ENCODE results near the gene PRH2. TPM values are rescaled to one million over a fixed set of nuclear protein-coding genes. Genes with fewer than 3 reads are reported as not detected.

PRH2 gene
- total RNA-seq: not detected

DNA sequence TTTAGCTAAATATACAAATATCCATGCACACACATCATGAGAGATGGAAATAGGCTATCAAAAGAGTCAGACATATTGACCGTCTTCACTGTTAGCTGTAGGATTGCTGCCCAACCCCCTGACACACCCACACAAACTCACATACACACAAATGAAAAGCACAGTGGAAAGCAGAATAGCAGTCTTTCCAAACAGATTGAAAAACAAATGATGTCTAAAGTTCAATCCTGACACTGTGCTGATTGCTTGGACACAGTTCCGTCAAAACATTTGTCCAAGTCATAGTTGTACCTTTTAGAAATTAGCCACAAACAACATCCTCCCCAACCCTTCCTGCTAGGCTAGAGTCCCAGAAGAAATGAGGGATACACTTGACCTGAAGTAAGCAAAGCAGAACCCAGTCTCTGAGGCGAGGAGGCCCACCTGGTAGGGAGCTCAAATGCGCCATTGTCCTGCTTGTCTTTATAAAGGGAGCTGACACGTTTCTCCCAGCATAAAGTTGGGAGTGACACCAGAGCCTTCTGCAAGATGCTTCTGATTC lies at the start of gene PRH2:
PRH2 (plus strand) TSS at position 491 of the 541 bp plus-strand sequence; CDS start at position 529, 38 bp downstream.
- TF ChIP-seq, protein P1, sequence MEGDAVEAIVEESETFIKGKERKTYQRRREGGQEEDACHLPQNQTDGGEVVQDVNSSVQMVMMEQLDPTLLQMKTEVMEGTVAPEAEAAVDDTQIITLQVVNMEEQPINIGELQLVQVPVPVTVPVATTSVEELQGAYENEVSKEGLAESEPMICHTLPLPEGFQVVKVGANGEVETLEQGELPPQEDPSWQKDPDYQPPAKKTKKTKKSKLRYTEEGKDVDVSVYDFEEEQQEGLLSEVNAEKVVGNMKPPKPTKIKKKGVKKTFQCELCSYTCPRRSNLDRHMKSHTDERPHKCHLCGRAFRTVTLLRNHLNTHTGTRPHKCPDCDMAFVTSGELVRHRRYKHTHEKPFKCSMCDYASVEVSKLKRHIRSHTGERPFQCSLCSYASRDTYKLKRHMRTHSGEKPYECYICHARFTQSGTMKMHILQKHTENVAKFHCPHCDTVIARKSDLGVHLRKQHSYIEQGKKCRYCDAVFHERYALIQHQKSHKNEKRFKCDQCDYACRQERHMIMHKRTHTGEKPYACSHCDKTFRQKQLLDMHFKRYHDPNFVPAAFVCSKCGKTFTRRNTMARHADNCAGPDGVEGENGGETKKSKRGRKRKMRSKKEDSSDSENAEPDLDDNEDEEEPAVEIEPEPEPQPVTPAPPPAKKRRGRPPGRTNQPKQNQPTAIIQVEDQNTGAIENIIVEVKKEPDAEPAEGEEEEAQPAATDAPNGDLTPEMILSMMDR (IDR thresholded peaks at IDR 0.05): no peak
- no peak for ATAC-seq (ENCODE audit: low FRiP score)
- DNase-seq (ENCODE audit: low spot score): no peak

DNA sequence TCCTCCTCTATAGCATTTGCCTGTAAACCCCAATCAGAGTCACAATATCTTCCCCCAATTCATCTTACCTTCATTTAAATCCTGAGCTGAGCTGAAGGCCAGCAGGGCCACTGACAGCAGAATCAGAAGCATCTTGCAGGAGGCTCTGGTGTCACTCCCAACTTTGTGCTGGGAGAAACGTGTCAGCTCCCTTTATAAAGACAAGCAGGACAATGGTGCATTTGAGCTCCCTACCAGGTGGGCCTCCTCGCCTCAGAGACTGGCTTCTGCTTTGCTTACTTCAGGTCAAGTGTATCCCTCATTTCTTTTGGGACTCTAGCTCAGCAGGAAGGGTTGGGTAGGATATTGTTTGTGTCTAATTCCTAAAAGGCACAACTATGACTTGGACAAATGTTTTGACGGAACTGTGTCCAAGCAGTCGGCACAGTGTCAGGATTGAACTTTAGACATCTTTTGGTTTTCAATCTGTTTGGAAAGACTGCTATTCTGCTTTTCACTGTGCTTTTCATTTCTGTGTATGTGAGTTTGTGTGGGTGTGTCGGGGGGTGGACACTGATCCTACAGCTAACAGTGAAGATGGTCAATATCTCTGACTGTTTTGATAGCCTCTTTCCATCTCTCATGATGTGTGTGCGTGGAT lies 44.8 kb upstream of the PRH2 start, which contains the start of gene PRH1:
PRH1 (minus strand) TSS at position 170 of the 640 bp plus-strand sequence; CDS start at position 132, 38 bp downstream.
- TF ChIP-seq, protein P1 (IDR thresholded peaks at IDR 0.05): no peak
- DNase-seq (ENCODE audit: low spot score) (no peak), ATAC-seq (ENCODE audit: low FRiP score) (no peak)

DNA sequence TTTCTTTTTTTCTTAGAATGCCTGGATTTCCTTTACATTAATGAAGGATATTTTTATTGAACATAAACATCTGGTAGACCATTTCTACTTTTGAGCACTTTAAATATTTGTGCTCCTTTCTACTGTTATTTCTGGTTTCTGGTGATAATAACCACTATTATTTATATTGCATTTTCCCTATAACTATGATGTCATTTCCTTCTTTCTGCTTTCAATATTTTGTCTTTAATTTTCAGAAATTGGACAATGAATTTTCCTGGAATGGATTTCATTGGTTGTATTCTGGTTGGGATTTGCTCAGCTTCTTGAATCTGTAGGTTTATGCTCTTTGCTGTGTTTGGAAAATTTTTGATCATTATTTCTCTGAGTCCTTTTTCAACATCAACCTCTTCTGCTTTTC lies 39.8 kb upstream of the PRH2 start:
- ATAC-seq (ENCODE audit: low FRiP score): no peak

DNA sequence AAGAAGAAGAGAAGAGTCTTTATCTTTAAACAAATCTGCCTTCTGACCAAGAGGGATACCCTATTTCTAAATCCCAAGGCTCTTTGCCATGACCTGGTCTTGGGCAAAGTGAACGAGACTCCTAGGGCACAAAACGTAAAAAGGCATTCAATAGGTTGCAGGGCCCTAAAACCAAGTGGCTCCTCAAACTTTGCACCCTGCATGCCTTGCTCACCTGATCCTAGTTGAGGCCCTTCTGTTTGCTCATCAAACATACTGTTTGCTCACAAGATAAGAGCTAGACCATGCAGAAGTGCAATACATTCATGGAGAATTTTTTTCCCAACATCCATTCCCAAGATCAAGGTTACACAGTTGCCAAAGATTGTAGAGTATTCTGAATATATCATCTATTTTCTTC lies 37.1 kb upstream of the PRH2 start:
- no peak for ATAC-seq (ENCODE audit: low FRiP score)
- TF ChIP-seq, protein P1 (IDR thresholded peaks at IDR 0.05): no peak
- no peak for DNase-seq (ENCODE audit: low spot score)

More for the DNA sequence above, 39.8 kb upstream of the PRH2 start:
- TF ChIP-seq, protein P1 (IDR thresholded peaks at IDR 0.05): no peak
- no peak for DNase-seq (ENCODE audit: low spot score)

DNA sequence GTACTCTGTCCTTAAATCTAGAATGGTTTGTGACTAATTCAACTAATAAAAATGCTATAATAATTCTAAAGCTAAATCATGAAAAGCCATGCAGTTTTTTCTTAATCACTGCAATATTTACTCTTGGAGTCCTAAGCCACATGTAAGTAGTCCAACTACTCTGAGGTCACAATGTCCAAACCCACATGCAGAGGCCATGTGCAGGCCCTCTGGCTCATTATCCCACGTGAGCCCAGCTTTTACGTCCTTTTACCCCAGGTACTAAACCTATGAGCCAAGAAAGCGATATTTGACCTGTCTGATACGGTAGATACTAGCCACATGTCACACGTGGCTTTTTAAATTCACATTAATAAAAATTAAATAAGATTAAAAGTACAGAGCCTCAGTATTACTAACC lies 32.2 kb upstream of the PRH2 start:
- DNase-seq (ENCODE audit: low spot score) (no peak), ATAC-seq (ENCODE audit: low FRiP score) (no peak)
- TF ChIP-seq, protein P1 (IDR thresholded peaks at IDR 0.05): no peak

DNA sequence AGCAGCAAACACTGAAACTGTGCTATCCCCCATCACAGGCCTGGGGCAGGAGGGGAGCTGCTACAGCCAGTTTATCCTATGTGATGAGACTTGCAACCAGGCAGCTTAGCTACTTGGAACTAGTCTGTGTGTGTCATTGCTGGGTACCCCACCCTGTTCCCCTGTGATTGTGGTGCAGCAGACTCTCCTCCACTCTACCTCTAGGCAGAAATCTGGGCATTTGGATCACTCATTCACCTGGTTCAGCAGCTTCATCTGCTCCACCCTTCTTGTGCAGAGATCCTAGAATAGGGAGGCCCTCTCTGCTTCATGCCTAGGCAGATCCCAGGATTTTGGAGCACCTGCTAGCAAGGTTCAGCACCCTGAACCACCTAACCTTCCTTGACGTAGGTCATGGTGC lies 28.5 kb upstream of the PRH2 start:
- no peak for DNase-seq (ENCODE audit: low spot score)
- no peak for ATAC-seq (ENCODE audit: low FRiP score)
- TF ChIP-seq, protein P1 (IDR thresholded peaks at IDR 0.05): no peak

DNA sequence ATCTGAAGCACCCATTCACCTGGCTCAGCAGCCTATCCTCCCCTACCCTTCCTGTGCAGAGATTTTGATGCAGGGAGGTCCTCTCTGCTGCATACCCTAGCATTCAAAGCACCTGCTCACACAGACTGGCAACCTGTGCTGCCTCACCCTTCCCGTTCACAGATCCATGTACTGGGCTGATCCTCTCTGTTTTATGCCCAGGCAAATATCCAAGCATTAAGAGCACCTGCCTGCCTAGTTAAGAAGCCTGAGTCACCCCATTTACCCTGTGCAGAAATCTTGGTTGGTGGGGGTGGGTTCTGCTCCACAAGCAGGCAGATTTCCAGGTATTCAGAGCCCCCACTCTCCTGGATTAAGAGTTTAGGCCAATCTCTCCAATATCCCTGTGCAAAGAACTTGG lies 28.1 kb upstream of the PRH2 start:
- TF ChIP-seq, protein P1 (IDR thresholded peaks at IDR 0.05): no peak
- DNase-seq (ENCODE audit: low spot score) (no peak), ATAC-seq (ENCODE audit: low FRiP score) (no peak)

Measured in omental fat pad (tissue), 4 donors.